Duodenal mucosa (tissue), 2 donors: ENCODE measurements around the gene TNNI2.

Experiments
- H3K27ac ChIP-seq: one replicate; pipeline ENCODE4 v1.7.0; 2013; ENCODE audit warnings: low read depth, low read length
- H3K27me3 ChIP-seq, 2 donors: one replicate each; pipeline ENCODE4 v1.7.0; 2013; ENCODE audit warnings: low read length in 2 of 2, control low read depth in 1 of 2; ENCODE audit not compliant: insufficient read depth in 2 of 2, control insufficient read depth in 1 of 2
- H3K36me3 ChIP-seq, 2 donors: one replicate each; pipeline ENCODE4 v1.7.0; 2013; ENCODE audit warnings: low read length in 2 of 2, control low read depth in 1 of 2; ENCODE audit not compliant: insufficient read depth in 2 of 2, control insufficient read depth in 1 of 2
- H3K4me1 ChIP-seq, 2 donors: one replicate each; pipeline ENCODE4 v1.7.0; 2013; ENCODE audit warnings: low read length in 2 of 2, control low read depth in 1 of 2; ENCODE audit not compliant: insufficient read depth in 2 of 2, control insufficient read depth in 1 of 2
- H3K4me3 ChIP-seq, 2 donors: one replicate each; pipeline ENCODE4 v1.7.0; 2013; ENCODE audit warnings: low read length in 2 of 2, low read depth in 1 of 2
- H3K9ac ChIP-seq, 2 donors: one replicate each; pipeline ENCODE4 v1.7.0; 2013; ENCODE audit warnings: low read length in 2 of 2, low read depth in 1 of 2
- H3K9me3 ChIP-seq, 2 donors: one replicate each; pipeline ENCODE4 v1.7.0; 2013; ENCODE audit warnings: low read length in 2 of 2, control low read depth in 1 of 2; ENCODE audit not compliant: control insufficient read depth in 1 of 2

The TNNI2 gene

DNA sequence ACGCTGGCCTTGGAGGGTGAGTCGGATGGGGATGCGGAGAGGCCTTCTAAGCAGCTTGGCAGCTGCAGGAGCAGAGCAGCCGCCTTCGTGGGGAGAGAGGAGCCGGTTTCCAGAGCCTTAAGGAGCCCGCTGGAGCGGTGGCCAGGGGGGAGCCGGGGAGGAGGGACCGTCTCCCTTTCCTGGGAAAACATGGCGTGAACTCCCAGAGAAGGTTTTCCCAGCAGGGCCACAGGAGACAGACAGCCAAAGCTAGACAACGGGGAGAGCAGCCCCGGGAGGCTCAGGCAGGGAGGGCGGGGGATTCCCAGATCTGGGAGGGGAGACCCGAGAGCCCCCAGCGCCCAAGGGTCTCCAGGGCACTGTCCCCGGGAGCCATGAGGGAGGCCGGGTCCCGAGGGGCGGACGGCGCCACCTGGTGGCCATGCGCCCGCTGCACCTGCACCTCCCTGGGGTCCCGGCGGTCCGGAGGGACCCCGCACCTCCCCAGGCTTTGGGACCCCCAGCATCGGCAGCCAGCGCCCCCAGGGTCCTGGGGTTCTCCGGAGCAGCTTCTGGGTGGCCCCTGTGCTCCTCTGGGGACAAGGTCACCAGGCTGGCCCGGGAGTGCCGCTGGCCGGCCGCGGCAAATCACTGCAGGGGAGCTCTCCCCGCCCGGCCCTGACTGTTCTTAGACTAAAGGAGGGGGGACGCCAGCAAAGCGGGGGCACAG is 6.4 kb upstream of the TNNI2 start:
- no peaks in the 10 kb centered on the region for H3K36me3 ChIP-seq
- H3K9ac ChIP-seq, result peak overlapping the region in 1 of 2 donors; percentile 80
- H3K4me1 ChIP-seq, result peaks cover 44 to 51% of the 10 kb centered on the region in 2 donors
- H3K4me3 ChIP-seq, result peak overlapping the region in 1 of 2 donors; percentile 32
- no peak overlapping the region for H3K27ac ChIP-seq
- H3K9me3 ChIP-seq, result no peaks in the 10 kb centered on the region
- H3K27me3 ChIP-seq, result peaks cover 0 to 17% of the 10 kb centered on the region in 2 donors

DNA sequence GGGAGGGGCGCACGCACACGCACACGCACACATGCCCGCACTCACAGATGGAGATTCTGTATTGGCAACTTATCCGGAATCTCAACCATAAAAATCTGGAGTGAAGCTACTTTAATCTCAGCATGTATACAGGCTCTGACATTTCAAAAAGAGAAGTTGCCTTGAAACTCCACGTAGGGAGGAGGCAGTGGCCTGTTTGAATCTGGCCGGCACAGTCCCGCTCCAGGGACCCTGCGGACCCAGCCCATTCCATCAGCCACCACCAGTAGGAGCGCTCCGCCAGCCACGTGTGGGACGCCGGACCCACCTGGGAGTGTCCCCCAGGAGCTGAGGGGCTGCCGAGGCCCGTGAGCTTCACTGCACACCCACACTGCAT is 5.9 kb upstream of the TNNI2 start:
- Histone ChIP-seq H3K27me3 (peaks cover 0 to 13% of the 10 kb centered on the region in 2 donors), H3K27ac (no peak overlapping the region), H3K9me3 (no peaks in the 10 kb centered on the region), H3K9ac (peak overlapping the region in 1 of 2 donors; percentile 80), H3K4me3 (peak overlapping the region in 1 of 2 donors; percentile 32), H3K36me3 (no peaks in the 10 kb centered on the region), H3K4me1 (peaks cover 41 to 47% of the 10 kb centered on the region in 2 donors)

DNA sequence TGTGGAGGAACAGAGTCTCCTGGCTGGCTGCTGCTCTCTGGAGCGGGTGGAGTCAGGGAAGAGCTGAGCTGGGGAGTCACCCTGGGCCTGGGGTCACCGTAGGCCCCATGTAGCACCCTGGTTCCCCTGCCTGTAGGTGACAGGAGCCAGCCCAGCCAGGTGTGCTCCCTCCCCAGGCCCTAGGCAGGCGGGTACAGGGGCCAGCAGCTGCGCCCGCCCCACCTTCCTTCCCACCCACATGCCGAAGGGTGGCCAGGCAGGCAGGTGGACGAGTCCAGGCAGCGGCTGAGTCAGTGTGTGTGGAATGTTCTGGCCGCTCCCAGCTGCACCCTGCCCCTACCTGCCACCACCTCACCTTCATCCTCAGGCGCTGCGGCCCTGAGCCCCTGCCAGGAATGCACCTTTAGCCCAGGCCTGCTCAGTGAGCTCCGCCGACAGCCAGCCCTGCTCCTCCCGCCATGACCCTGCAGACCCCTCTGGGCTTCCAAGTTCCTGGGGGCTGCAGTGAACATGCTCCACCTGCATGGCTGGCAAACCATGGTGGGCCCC is 4.6 kb upstream of the TNNI2 start:
- H3K9me3 ChIP-seq, result no peaks in the 10 kb centered on the region
- peaks cover 41 to 47% of the 10 kb centered on the region in 2 donors for H3K4me1 ChIP-seq
- no peaks in the 10 kb centered on the region for H3K36me3 ChIP-seq
- peak overlapping the region; percentile 60 to 80 for H3K9ac ChIP-seq
- H3K4me3 ChIP-seq, result peak overlapping the region; percentile 9 to 29
- H3K27ac ChIP-seq, result peak overlapping the region; percentile 83
- peaks cover 0 to 2% of the 10 kb centered on the region in 2 donors for H3K27me3 ChIP-seq

DNA sequence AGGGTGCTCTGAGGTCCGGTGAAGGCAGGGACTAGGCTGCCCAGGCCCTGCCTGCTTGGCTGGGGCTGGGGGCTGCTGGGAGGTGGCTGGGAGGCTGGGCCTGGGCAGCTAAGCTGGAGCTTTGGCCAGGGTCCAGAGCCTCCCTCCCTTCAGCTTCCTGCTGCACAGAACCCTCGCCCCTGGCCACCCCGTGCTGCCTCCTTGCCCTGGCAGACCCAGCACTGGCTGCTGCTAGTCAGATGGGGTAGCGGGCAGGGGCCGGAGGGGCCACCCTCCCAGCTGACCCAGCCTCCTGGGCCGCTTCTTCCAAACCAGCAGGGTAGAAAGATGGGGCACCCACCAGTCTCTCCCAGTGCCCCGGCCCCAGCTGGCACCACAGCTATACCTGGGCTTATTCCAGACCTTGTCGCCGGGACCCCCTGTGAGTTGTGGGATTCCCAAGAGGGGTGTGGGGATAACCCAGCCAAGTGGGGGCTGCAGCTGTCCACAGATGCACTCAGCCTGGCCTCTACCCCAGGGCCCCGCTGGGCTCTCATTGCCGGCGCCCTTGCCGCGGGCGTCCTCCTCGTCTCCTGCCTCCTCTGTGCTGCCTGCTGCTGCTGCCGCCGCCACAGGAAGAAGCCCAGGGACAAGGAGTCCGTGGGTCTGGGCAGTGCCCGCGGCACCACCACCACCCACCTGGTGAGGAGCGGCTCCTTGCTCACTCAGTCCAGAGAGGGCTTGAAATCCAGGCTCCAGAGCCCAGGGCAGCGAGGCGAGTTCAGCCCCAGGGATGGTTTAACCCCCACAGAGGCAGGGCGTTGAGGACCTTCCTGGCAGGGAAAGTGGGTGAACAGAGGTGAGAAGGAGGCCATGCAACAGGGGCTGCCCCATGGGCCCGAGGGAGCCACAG is 3.8 kb upstream of the TNNI2 start, which contains the start of gene SYT8:
SYT8 (plus strand) TSS at position 212 of the 892 bp plus-strand sequence; CDS start at position 328, 116 bp downstream.
- peak within 1 kb of the TSS; percentile 60 to 80 for H3K9ac ChIP-seq
- no peaks in the 10 kb centered on the region for H3K27me3 ChIP-seq
- H3K4me1 ChIP-seq, result peaks cover 41 to 46% of the 10 kb centered on the region in 2 donors
- H3K36me3 ChIP-seq, result no peaks in the 10 kb centered on the region
- peak within 1 kb of the TSS; percentile 9 to 29 for H3K4me3 ChIP-seq
- peak within 1 kb of the TSS; percentile 83 for H3K27ac ChIP-seq
- H3K9me3 ChIP-seq, result no peaks in the 10 kb centered on the region

DNA sequence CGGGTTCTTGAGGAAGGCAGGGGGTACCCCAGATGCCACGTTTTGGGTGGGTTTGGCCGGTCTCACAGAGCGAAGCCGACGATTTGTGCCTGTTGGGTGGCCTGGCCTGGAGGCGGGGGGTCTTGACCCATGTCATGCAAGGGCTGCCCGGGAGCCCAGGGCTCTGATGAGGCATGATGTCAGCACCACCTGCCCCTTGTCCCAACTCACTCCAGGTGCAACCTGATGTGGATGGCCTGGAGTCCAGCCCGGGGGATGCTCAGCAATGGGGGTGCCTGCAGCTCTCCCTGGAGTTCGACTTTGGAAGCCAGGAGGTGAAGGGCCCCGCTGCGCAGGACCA is 3.1 kb upstream of the TNNI2 start:
- Histone ChIP-seq H3K36me3 (no peaks in the 10 kb centered on the region), H3K9me3 (no peaks in the 10 kb centered on the region), H3K4me3 (no peak overlapping the region), H3K27me3 (no peaks in the 10 kb centered on the region), H3K27ac (no peak overlapping the region), H3K9ac (no peak overlapping the region), H3K4me1 (peaks cover 35 to 40% of the 10 kb centered on the region in 2 donors)

GRCh38 chr11:1836011-1836945 is 2.5 kb upstream of the TNNI2 start:
- Histone ChIP-seq H3K27me3 (no peaks in the 10 kb centered on the region), H3K4me3 (no peak overlapping the region), H3K36me3 (no peaks in the 10 kb centered on the region), H3K9me3 (no peaks in the 10 kb centered on the region), H3K27ac (no peak overlapping the region), H3K4me1 (peaks cover 30 to 34% of the 10 kb centered on the region in 2 donors), H3K9ac (no peak overlapping the region)

- Histone ChIP-seq H3K4me3 (no peak overlapping the region), H3K27ac (no peak overlapping the region), H3K36me3 (no peaks in the 10 kb centered on the region), H3K9ac (no peak overlapping the region), H3K4me1 (peaks cover 19 to 22% of the 10 kb centered on the region in 2 donors), H3K9me3 (no peaks in the 10 kb centered on the region), H3K27me3 (no peaks in the 10 kb centered on the region)
Measured at GRCh38 chr11:1837171-1838076, 1.4 kb upstream of the TNNI2 start.

GRCh38 chr11:1838077-1838425 is 730 bp upstream of the TNNI2 start:
- peaks cover 15 to 16% of the 10 kb centered on the region in 2 donors for H3K4me1 ChIP-seq
- no peaks in the 10 kb centered on the region for H3K27me3 ChIP-seq
- H3K36me3 ChIP-seq, result no peaks in the 10 kb centered on the region
- H3K4me3 ChIP-seq, result no peak overlapping the region
- H3K27ac ChIP-seq, result no peak overlapping the region
- H3K9ac ChIP-seq, result no peak overlapping the region
- H3K9me3 ChIP-seq, result no peaks in the 10 kb centered on the region
